Central memory CD8-positive, alpha-beta T cell (primary cell): Measurements from ENCODE around the gene MOAP1.
"Not testable (repeated sequence)": the region's sequence is repeated elsewhere in the genome, so short reads cannot be mapped to it uniquely, and the experiment has no call there.

Experiments used
- ATAC-seq: fragments of 150-1000 bp; cut with Tn5 transposase; replicated peaks from 2 replicates; pipeline ENCODE4 v1.10.0; 2022; ENCODE audit warnings: mild to moderate bottlenecking, moderate FRiP score, moderate number of reproducible peaks; ENCODE audit not compliant: poor library complexity, severe bottlenecking; ENCODE audit errors: extremely low read depth
- DNase-seq, 2 donors: peaks; one replicate each; pipeline ENCODE4 v3.0.0; 2021; ENCODE audit warnings: low spot score in 2 of 2
- H3K27ac Mint-ChIP-seq: one replicate; pipeline ENCODE4 v1.8.0; 2022; ENCODE audit warnings: low read depth, mild to moderate bottlenecking, moderate library complexity, mixed read lengths
- H3K27me3 Mint-ChIP-seq: one replicate; pipeline ENCODE4 v1.8.0; 2022; ENCODE audit warnings: mixed read lengths
- H3K36me3 Mint-ChIP-seq: one replicate; pipeline ENCODE4 v1.8.0; 2022; ENCODE audit warnings: mild to moderate bottlenecking, moderate library complexity, mixed read lengths; ENCODE audit not compliant: insufficient read depth
- H3K4me1 Mint-ChIP-seq: one replicate; pipeline ENCODE4 v1.8.0; 2022; ENCODE audit warnings: mixed read lengths
- H3K4me3 Mint-ChIP-seq: one replicate; pipeline ENCODE4 v1.8.0; 2022; ENCODE audit warnings: mild to moderate bottlenecking, moderate library complexity, mixed read lengths
- H3K9me3 Mint-ChIP-seq: one replicate; pipeline ENCODE4 v1.8.0; 2022; ENCODE audit warnings: mixed read lengths

The MOAP1 gene

DNA sequence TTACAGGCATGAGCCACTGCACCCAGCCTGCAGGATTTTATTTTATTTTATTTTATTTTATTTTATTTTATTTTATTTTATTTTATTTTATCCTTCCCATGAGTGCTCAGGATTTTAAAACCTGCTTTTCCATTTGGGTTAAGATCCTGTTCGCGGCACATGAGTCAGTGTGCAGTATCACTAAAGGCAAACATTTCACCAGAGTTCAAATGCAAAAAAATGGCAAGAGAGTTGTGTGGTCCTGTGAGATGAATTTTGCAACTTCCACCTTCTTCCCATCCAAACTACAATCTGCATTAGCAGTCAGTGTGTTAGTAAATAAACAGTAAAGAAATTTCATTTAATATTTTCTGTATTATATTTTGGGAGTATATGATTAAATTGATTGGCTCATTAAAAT, 29.0 kb downstream of the MOAP1 start:
- Mint-ChIP-seq H3K4me3 (no peak overlapping the region), H3K27me3 (no peaks in the 10 kb centered on the region)

DNA sequence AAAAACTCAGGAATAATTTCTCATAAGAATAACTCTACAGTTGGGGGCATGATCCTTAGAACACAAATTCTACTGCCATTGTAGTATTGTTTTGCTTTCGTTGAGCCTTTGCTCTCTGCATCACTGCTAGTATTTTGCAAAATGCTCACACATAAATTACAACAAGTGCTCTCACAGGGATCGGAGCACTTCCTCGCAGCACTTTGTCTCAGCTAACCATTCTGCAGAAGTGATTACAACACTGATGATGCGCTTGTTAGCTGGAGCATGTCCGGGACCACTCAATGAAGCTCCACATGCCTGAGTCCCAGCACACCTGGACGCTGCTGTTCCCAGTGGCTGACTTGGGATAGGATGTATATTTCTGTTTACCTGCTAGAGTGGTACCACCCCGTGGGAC, 31.6 kb downstream of the MOAP1 start:
- Mint-ChIP-seq H3K4me1 (no peaks in the 10 kb centered on the region), H3K27ac (no peak overlapping the region)

More for the DNA sequence above, 29.0 kb downstream of the MOAP1 start:
- no peaks in the 10 kb centered on the region for H3K9me3 Mint-ChIP-seq
- DNase-seq, result no peak
- no peak for ATAC-seq
- no peaks in the 10 kb centered on the region for H3K36me3 Mint-ChIP-seq
- no peaks in the 10 kb centered on the region for H3K4me1 Mint-ChIP-seq
- no peak overlapping the region for H3K27ac Mint-ChIP-seq

DNA sequence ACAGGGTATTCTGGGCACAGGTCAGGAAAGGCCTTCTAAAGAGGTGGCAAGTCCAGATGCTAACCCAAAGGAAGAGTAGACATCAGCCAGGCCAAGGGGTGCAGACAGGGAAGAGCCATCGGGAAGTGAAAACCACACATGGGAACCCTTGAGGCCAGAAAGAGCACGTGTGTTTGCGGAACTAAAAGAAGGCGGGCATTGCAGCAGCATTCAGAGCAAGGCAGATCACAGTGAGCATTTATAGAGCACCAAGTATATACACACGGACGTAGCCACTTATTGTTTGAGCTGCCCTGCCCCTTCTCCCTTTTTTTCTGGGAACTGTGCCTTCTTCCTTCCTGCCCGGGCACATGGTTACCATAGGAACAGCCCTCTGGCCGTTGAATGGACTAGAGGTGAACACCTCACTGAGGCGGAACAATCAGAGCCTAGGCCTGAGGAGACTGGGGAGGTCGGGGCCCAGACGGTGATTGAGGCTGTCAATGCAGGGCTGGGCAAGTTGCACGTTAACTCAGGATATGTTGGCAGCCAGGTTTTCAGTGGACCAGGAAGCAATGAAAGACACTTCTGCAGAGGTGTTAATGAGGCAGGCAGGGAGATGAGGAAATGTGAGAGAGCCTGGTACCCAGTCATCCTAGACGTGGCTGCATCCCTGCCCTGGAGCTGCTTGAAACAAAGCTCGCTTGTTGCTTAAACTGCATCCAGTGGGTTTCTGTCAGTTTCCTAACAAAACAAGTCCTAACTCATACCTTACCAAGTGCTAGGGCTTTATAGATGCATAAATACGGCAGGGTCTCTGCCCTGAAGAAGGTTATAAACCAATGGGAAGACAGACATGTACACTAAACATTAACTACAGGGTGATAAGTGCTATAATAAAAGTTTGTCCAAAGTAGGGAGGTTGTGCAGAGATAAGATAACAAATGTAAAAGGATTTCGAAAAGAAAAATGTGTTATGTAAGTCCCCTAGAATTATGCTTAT, 34.2 kb downstream of the MOAP1 start:
- H3K27me3 Mint-ChIP-seq, result peaks cover 14% of the 10 kb centered on the region
- no peaks in the 10 kb centered on the region for H3K36me3 Mint-ChIP-seq
- no peaks in the 10 kb centered on the region for H3K9me3 Mint-ChIP-seq
- no peak overlapping the region for H3K27ac Mint-ChIP-seq
- H3K4me3 Mint-ChIP-seq, result no peak overlapping the region
- DNase-seq (no peak), ATAC-seq (no peak)
- no peaks in the 10 kb centered on the region for H3K4me1 Mint-ChIP-seq

More for the DNA sequence above, 31.6 kb downstream of the MOAP1 start:
- DNase-seq, result no peak
- Mint-ChIP-seq H3K9me3 (no peaks in the 10 kb centered on the region), H3K27me3 (no peaks in the 10 kb centered on the region), H3K4me3 (no peak overlapping the region), H3K36me3 (no peaks in the 10 kb centered on the region)
- no peak for ATAC-seq

DNA sequence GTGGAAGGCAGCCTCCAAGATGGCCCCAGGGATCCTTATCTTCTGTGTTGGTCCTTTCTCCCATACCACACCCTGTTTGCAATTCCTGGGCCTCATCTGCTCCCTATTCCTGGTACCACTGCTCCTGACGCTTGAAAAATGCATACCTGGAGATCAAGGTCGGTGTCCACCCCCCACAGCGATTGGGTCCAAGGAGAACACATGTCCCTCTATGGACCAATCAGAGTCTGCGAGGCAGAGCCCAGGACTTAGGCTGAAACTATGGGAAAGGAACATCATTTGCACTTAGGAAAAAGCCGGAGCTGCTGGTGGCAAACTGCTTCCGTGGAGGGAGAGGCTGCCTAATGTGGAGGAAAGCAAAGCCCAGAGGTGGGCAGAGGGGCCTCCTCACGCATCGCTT, 35.7 kb downstream of the MOAP1 start:
- no peak for DNase-seq
- no peak for ATAC-seq
- Mint-ChIP-seq H3K9me3 (no peaks in the 10 kb centered on the region), H3K4me1 (no peaks in the 10 kb centered on the region), H3K27ac (no peak overlapping the region), H3K36me3 (no peaks in the 10 kb centered on the region), H3K27me3 (peaks cover 23% of the 10 kb centered on the region), H3K4me3 (no peak overlapping the region)

GRCh38 chr14:93146119-93146518, 38.6 kb downstream of the MOAP1 start:
- H3K4me3 Mint-ChIP-seq, result no peak overlapping the region
- ATAC-seq, result no peak
- no peak overlapping the region for H3K27ac Mint-ChIP-seq

GRCh38 chr14:93142854-93143652, 41.6 kb downstream of the MOAP1 start:
- H3K27ac Mint-ChIP-seq, result no peak overlapping the region
- DNase-seq (no peak), ATAC-seq (no peak)
- no peaks in the 10 kb centered on the region for H3K36me3 Mint-ChIP-seq
- H3K4me1 Mint-ChIP-seq, result peaks cover 6% of the 10 kb centered on the region
- H3K27me3 Mint-ChIP-seq, result peaks cover 29% of the 10 kb centered on the region
- no peak overlapping the region for H3K4me3 Mint-ChIP-seq
- no peaks in the 10 kb centered on the region for H3K9me3 Mint-ChIP-seq

More at GRCh38 chr14:93146119-93146518, 38.6 kb downstream of the MOAP1 start:
- DNase-seq, result no peak
- H3K27me3 Mint-ChIP-seq, result peaks cover 29% of the 10 kb centered on the region
- H3K4me1 Mint-ChIP-seq, result no peaks in the 10 kb centered on the region
- no peaks in the 10 kb centered on the region for H3K36me3 Mint-ChIP-seq
- no peaks in the 10 kb centered on the region for H3K9me3 Mint-ChIP-seq

DNA sequence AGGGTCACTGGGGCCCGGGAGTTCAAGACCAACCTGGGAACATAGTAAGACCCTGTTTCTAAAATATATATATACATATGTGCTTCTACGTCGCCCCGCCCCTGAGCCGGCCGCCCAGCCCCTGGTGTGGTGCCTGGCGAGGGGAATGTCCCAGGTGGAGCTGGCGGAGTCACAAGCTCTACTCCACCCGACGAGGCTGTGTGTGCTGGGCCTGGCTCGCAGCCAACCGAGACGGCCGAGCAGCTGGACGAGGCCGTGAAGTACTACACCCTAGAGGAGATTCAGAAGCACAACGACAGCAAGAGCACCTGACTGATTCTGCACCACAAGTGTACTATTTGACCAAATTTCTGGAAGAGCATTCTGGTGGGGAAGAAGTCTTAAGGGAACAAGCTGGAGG, 46.8 kb downstream of the MOAP1 start:
- Mint-ChIP-seq H3K4me1 (peaks cover 6% of the 10 kb centered on the region), H3K27ac (no peak overlapping the region), H3K9me3 (no peaks in the 10 kb centered on the region), H3K4me3 (no peak overlapping the region), H3K36me3 (no peaks in the 10 kb centered on the region), H3K27me3 (no peaks in the 10 kb centered on the region)
- no peak for DNase-seq
- no peak for ATAC-seq

DNA sequence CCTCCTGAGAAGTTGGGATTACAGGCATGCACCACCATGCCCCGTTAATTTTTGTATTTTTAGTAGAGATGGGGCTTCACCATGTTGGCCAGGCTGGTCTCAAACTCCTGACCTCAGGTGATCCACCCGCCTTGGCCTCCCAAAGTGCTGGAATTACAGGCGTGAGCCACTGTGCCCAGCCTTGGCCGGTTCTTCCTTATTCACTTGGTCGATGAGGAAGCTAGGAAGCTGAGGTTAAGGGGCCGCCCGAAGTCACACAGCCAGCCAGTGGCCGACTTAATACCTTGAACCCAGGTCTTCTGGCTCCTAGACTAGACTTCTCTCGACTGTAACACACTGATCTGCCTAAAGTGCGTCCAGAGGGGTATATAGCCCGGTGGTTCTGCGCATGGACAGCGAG, 48.2 kb downstream of the MOAP1 start:
- not testable (repeated sequence) for H3K4me1 Mint-ChIP-seq, H3K27me3 Mint-ChIP-seq, H3K36me3 Mint-ChIP-seq, H3K27ac Mint-ChIP-seq, ATAC-seq, DNase-seq, H3K4me3 Mint-ChIP-seq, H3K9me3 Mint-ChIP-seq

DNA sequence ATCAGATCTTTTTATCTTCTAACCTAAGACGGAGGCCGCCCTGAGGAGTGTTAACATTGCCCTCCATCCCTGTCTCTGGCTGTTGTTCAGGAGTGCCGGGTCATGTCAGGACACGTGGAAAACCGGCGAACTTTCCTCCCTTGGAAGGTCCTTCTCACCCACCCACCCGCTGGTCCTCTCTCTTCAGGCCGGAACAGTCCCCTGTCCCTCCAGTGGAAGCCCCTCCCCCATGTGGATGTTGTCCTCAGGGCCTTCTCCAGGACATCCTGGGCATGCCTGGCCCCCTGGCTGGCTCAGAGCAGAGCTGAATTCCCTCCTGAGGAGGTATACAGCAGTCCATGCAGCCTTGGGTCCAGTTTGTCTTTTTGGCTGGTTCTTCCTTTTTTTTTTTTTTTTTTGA, 48.7 kb downstream of the MOAP1 start:
- no peak for DNase-seq
- Mint-ChIP-seq H3K27ac (no peak overlapping the region), H3K27me3 (no peaks in the 10 kb centered on the region), H3K4me1 (peaks cover 6% of the 10 kb centered on the region), H3K9me3 (no peaks in the 10 kb centered on the region), H3K36me3 (no peaks in the 10 kb centered on the region), H3K4me3 (no peak overlapping the region)
- ATAC-seq, result no peak

DNA sequence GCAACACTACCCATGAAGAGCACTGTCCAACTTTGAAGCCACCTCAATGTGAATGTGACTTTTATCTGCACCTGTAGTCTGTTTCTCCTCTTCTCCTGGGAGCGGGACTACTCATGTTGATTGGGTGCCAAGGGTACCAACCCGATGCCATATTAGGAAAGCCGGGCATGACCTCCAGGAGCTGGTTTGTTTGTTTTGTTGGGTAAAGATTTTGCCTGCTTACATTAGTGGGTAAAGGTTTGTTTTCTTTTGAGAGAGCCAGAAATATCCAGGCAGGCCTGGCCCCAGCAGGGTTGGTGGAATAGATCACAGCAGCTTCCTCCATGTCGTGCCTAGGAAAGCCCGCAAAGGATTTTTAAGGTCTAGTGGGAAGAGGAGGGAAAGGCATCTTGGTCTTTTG, 49.3 kb downstream of the MOAP1 start:
- H3K27me3 Mint-ChIP-seq, result no peaks in the 10 kb centered on the region
- no peak for ATAC-seq
- no peaks in the 10 kb centered on the region for H3K36me3 Mint-ChIP-seq
- H3K9me3 Mint-ChIP-seq, result no peaks in the 10 kb centered on the region
- DNase-seq, result no peak
- H3K4me1 Mint-ChIP-seq, result peaks cover 6% of the 10 kb centered on the region
- no peak overlapping the region for H3K4me3 Mint-ChIP-seq
- no peak overlapping the region for H3K27ac Mint-ChIP-seq

GRCh38 chr14:93133464-93133863, 51.2 kb downstream of the MOAP1 start:
- no peaks in the 10 kb centered on the region for H3K9me3 Mint-ChIP-seq
- H3K27ac Mint-ChIP-seq, result no peak overlapping the region
- no peaks in the 10 kb centered on the region for H3K27me3 Mint-ChIP-seq
- no peaks in the 10 kb centered on the region for H3K4me1 Mint-ChIP-seq
- ATAC-seq (no peak), DNase-seq (no peak)
- H3K4me3 Mint-ChIP-seq, result no peak overlapping the region
- H3K36me3 Mint-ChIP-seq, result peaks cover 2% of the 10 kb centered on the region

DNA sequence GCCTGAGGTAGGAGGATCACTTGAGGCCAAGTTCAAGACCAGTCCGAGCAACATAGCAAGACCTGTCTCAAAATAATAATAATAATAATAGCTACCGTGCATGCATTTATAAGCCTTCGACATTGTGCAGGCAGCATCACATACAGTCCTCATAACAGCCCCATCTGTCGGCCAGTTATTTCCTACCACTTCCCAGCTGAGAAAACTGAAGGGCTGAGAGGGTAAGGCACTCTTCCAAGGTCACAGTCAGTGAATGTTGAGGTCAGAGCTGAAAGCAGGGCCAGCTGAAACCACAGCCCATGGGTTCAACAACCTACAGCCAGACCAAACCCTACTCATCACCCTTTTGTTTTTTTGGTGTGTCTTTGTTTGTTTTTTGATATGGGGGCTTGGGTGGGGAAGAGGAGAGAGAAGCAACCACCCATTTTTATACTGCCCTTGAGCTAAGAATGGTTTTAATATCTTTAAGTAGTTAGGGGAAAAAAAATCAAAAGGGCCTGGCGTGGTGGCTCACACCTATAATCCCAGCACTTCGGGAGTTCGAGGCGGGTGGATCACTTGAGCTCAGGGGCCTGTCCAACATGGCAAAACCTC, 52.1 kb downstream of the MOAP1 start:
- Mint-ChIP-seq H3K36me3 (peaks cover 2% of the 10 kb centered on the region), H3K27me3 (no peaks in the 10 kb centered on the region), H3K9me3 (no peaks in the 10 kb centered on the region), H3K27ac (no peak overlapping the region), H3K4me1 (no peaks in the 10 kb centered on the region), H3K4me3 (no peak overlapping the region)
- no peak for ATAC-seq
- no peak for DNase-seq
